ENCODE data around the gene ENO3.
A peak's percentile ranks its signal among the peaks of the same experiment; 100 is the strongest.
"Not testable (repeated sequence)": the region's sequence is repeated elsewhere in the genome, so short reads cannot be mapped to it uniquely, and the experiment has no call there.

The ENO3 gene

DNA sequence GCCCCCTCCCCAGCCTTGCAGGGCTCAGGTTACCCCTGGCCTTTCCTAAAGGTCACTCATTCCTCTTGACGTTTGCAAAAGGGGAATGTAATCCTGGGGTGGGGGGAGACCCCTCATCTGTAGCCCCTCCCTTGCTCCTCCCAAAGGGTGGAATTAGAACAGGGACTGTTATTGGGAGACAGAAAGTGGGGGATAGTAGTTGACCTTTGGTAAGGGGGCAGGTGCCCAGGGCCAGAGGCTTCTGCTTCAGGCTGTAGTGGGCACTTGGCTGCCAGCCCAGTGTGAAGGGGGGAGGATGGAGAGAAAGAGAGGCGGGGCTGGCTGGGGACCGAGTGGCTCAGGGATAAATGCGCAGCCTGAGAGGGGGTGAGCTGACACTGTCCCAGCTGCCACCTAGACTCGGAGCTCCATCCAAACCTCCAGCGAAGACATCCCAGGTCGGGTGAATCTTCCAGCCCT, at the start of gene ENO3:
Gene ENO3, plus strand, starts transcription at position 374 of the 459 bp plus-strand sequence. CDS start 711 bp downstream, outside the sequence.
- ChIA-PET CTCF (interaction anchor here (1.1 kb wide), 1 partner anchor 42 kb away, joined by 3 read pairs; no protein-coding TSS in a partner anchor), POLR2A (interaction anchor here (1.2 to 9.2 kb wide), 7 partner anchors 11 to 43 kb away, joined by 3 to 110 read pairs (median 3); partner anchors contain the start of genes RNF167, SLC25A11 and SPAG7)
- no peak for TF ChIP-seq CTBP1 (IDR thresholded peaks at IDR 0.05; ENCODE audit: borderline replicate concordance)
- no peak for TF ChIP-seq FOXA1 (IDR thresholded peaks at IDR 0.05)
- TF ChIP-seq ELF4 (IDR thresholded peaks at IDR 0.05) = no peak
- TF ChIP-seq ARNT (IDR thresholded peaks at IDR 0.05) = no peak
- no peak for TF ChIP-seq NFRKB (IDR thresholded peaks at IDR 0.05)
- TF ChIP-seq SUZ12 (IDR thresholded peaks at IDR 0.05) = no peak
- no peak for TF ChIP-seq BHLHE40 (IDR thresholded peaks at IDR 0.05; ENCODE audit: borderline replicate concordance)
- TF ChIP-seq FOXM1 (IDR thresholded peaks at IDR 0.05; ENCODE audit: borderline replicate concordance) = no peak
- TF ChIP-seq TARDBP (IDR thresholded peaks at IDR 0.05) = no peak
- no peak for TF ChIP-seq L3MBTL2 (conservative IDR thresholded peaks at IDR 0.05)
- TF ChIP-seq ZNF384 (IDR thresholded peaks at IDR 0.05) = no peak
- no peak for TF ChIP-seq HDGF (IDR thresholded peaks at IDR 0.05; ENCODE audit: borderline replicate concordance)
- TF ChIP-seq LEF1 (IDR thresholded peaks at IDR 0.05; ENCODE audit: borderline replicate concordance) = no peak
- no peak for TF ChIP-seq SP1 (IDR thresholded peaks at IDR 0.05)
- TF ChIP-seq, protein P1, sequence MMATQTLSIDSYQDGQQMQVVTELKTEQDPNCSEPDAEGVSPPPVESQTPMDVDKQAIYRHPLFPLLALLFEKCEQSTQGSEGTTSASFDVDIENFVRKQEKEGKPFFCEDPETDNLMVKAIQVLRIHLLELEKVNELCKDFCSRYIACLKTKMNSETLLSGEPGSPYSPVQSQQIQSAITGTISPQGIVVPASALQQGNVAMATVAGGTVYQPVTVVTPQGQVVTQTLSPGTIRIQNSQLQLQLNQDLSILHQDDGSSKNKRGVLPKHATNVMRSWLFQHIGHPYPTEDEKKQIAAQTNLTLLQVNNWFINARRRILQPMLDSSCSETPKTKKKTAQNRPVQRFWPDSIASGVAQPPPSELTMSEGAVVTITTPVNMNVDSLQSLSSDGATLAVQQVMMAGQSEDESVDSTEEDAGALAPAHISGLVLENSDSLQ (IDR thresholded peaks at IDR 0.05) = no peak
- DNase-seq (ENCODE audit: extremely low spot score) = no peak

DNA sequence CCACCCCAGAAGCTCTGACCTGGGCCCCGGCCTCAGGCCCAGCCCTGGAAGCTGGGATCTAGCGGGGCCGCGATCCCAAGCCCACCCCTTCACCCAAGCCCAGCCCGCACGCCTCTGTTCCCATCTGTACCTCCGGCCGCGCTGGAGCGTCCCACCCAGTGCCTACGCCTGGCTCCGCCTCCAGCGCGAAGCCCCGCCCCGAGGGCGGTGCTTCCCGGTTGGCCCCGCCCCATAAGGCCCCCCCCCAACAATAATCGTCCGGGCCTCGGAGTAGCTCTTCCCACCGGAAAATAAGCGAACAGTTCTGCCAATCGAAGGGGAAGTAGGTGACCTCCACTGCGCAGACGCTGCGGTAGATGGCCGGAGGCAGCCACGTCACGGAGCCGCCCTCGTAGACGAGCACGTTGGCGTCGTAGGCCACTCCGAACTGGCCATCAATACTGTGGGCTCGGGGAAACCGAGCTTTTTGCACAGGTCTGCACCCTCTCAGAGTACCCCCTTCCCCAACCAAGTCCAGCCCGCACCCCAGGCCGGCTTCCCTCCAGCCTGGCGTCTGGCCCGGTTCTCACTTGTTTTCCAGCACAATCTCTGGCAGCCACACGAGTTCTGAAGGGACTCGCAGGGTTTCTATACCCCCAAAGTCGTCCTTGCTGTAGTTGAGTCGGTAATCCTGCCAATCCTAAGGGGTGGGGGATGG, 49.1 kb upstream of the ENO3 start:
- TF ChIP-seq BHLHE40 (IDR thresholded peaks at IDR 0.05; ENCODE audit: borderline replicate concordance) (no peak), ELF4 (IDR thresholded peaks at IDR 0.05) (no peak), FOXM1 (IDR thresholded peaks at IDR 0.05; ENCODE audit: borderline replicate concordance) (no peak), CTBP1 (IDR thresholded peaks at IDR 0.05; ENCODE audit: borderline replicate concordance) (no peak), L3MBTL2 (conservative IDR thresholded peaks at IDR 0.05) (no peak), FOXA1 (IDR thresholded peaks at IDR 0.05) (no peak), ZNF384 (IDR thresholded peaks at IDR 0.05) (no peak), ARNT (IDR thresholded peaks at IDR 0.05) (no peak), SUZ12 (IDR thresholded peaks at IDR 0.05) (no peak), SP1 (IDR thresholded peaks at IDR 0.05) (no peak), FOXK2 (IDR thresholded peaks at IDR 0.05) (no peak), HDGF (IDR thresholded peaks at IDR 0.05; ENCODE audit: borderline replicate concordance) (no peak), LEF1 (IDR thresholded peaks at IDR 0.05; ENCODE audit: borderline replicate concordance) (no peak), NFRKB (IDR thresholded peaks at IDR 0.05) (no peak), TARDBP (IDR thresholded peaks at IDR 0.05) (no peak)
- TF ChIP-seq, protein P1 (IDR thresholded peaks at IDR 0.05) = no peak
- CTCF ChIA-PET = interaction anchor here (1.1 kb wide), 1 partner anchor 23 kb away, joined by 3 read pairs; no protein-coding TSS in a partner anchor
- no peak for DNase-seq (ENCODE audit: extremely low spot score)
- POLR2A ChIA-PET = interaction anchor here (0.7 kb wide), 1 partner anchor 55 kb away, joined by 3 read pairs; no protein-coding TSS in a partner anchor

DNA sequence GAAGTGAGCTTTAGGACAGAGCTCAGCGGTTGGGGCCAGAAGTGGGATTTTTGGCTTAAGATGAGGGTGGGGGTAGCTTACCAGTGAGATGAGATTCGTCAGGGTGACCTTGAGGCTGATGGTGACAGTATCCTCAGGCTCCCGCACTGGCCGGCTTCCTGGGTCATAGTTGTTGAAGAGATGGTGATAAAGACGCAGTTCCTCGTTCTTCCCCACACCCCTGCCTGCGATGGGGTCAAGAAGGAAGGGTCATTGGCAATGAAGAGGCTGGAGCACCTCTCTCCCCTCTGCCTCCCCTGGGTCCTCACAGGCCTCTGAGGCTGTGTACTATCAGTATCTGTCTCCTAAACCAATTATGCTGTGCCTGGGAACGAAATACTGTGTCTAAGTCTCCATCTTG, 48.4 kb upstream of the ENO3 start:
- CTCF ChIA-PET = interaction anchor here (1.1 kb wide), 1 partner anchor 22 kb away, joined by 3 read pairs; no protein-coding TSS in a partner anchor
- POLR2A ChIA-PET = interaction anchor here (0.7 to 1.1 kb wide), 2 partner anchors 56 to 112 kb away, joined by 3 to 5 read pairs; no protein-coding TSS in a partner anchor
- no peak for DNase-seq (ENCODE audit: extremely low spot score)
- no peak for TF ChIP-seq L3MBTL2 (conservative IDR thresholded peaks at IDR 0.05)
- TF ChIP-seq ARNT (IDR thresholded peaks at IDR 0.05) = no peak
- no peak for TF ChIP-seq ZNF384 (IDR thresholded peaks at IDR 0.05)
- no peak for TF ChIP-seq FOXA1 (IDR thresholded peaks at IDR 0.05)
- no peak for TF ChIP-seq NFRKB (IDR thresholded peaks at IDR 0.05)
- no peak for TF ChIP-seq HDGF (IDR thresholded peaks at IDR 0.05; ENCODE audit: borderline replicate concordance)
- no peak for TF ChIP-seq CTBP1 (IDR thresholded peaks at IDR 0.05; ENCODE audit: borderline replicate concordance)
- no peak for TF ChIP-seq LEF1 (IDR thresholded peaks at IDR 0.05; ENCODE audit: borderline replicate concordance)
- no peak for TF ChIP-seq BHLHE40 (IDR thresholded peaks at IDR 0.05; ENCODE audit: borderline replicate concordance)
- TF ChIP-seq FOXK2 (IDR thresholded peaks at IDR 0.05) = no peak
- no peak for TF ChIP-seq SP1 (IDR thresholded peaks at IDR 0.05)
- TF ChIP-seq, protein P1 (IDR thresholded peaks at IDR 0.05) = no peak
- no peak for TF ChIP-seq SUZ12 (IDR thresholded peaks at IDR 0.05)
- no peak for TF ChIP-seq TARDBP (IDR thresholded peaks at IDR 0.05)
- no peak for TF ChIP-seq ELF4 (IDR thresholded peaks at IDR 0.05)
- no peak for TF ChIP-seq FOXM1 (IDR thresholded peaks at IDR 0.05; ENCODE audit: borderline replicate concordance)

DNA sequence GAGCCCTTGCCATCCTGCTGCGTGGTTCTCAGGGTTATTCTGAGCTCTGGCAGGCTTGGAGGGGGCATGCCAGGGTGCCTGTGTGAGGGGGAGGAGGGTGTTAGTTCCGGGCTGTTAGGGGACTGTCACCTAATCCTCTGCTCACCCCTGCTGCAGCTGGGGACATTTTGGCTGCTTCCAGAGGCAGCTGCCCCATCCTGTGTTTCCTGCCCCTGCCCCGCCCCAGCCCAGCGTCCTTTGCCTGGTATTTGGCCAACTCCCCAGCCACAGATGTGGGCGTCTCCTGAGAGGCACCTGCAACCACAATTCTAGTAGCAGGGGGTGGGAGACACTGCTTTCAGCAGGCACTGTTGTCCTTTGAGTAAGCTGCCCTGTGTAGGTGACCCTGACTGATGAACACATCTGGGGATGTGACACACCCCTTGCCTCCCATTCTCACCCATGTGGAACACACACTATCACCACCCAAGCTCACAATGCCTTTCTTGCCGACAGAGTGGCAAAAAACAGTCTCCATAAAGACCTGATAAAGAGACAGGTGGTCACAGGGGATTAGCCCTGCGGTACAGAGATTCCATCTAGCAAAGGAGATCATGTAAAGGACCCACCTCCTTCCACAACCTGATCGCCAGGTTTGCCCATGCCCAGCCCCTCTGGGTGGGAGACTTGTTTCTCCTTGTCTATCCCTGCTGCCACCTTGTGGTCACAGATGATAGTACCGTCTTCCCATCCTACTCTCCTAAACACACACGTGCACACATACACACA, 47.7 kb upstream of the ENO3 start, which contains the start of gene CHRNE:
Gene CHRNE, minus strand, starts transcription at position 48 of the 768 bp plus-strand sequence. Its CDS starts 35 bp downstream, at position 13.
- CTCF ChIA-PET = interaction anchor here (0.6 to 1.4 kb wide), 7 partner anchors 12 to 193 kb away, joined by 3 to 4 read pairs (median 3); partner anchors contain the start of genes RNF167 and SLC25A11
- TF ChIP-seq FOXM1 (IDR thresholded peaks at IDR 0.05; ENCODE audit: borderline replicate concordance) (no peak), ELF4 (IDR thresholded peaks at IDR 0.05) (no peak)
- peak; percentile 72 for DNase-seq (ENCODE audit: extremely low spot score)
- POLR2A ChIA-PET = interaction anchor here (1.1 kb wide), 1 partner anchor 113 kb away, joined by 5 read pairs; no protein-coding TSS in a partner anchor

DNA sequence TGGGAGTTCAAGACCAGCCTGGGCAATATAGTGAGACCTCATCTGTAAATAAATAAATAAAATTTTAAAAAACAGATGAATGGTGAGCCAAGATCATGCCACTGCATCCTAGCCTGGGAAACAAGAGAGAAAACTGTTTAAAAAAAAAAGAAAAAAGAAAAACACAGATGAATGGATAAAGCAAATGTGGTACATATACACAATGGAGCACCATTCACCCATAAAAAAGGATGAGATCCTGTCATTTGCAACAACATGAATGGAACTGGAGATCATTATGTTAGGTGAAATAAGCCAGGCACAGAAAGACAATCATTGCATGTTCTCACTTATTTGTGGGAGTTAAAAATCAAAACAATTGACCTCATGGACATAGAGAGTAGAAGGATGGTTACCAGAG, 44.3 kb upstream of the ENO3 start:
- POLR2A ChIA-PET; DNase-seq (ENCODE audit: extremely low spot score); CTCF ChIA-PET: not testable (repeated sequence)

Measured in HEK293T (cell line).